GM23338 (cell line): ENCODE data around the gene DGKH. TPM values are rescaled to one million over a fixed set of nuclear protein-coding genes. Genes with fewer than 3 reads are reported as not detected.

Experiments
- ATAC-seq: fragments of 200-7000 bp; cut with Tn5 transposase; 3 replicates; pipeline ENCODE4 v1.9.1; 2020
- DNase-seq: peaks from one replicate; pipeline ENCODE4 v3.0.0-alpha.2; 2015; ENCODE audit warnings: low spot score
- H2AFZ ChIP-seq: fragments of 200-600 bp; sonication (generic); 2 replicates; pipeline ENCODE4 v1.8.0; 2016; ENCODE audit warnings: antibody characterized with exemption, mild to moderate bottlenecking, moderate library complexity
- H3F3A ChIP-seq: fragments of 200-600 bp; sonication (generic); replicated peaks from 2 replicates; pipeline ENCODE4 v1.8.0; 2017; ENCODE audit warnings: antibody characterized with exemption, mixed run types, low read depth
- H3K27ac ChIP-seq: fragments of 200-600 bp; sonication (generic); 2 replicates; pipeline ENCODE4 v1.6.1; 2016; ENCODE audit warnings: low read depth
- H3K27me3 ChIP-seq: fragments of 200-600 bp; sonication (generic); 2 replicates; pipeline ENCODE4 v1.8.0; 2016; ENCODE audit warnings: mild to moderate bottlenecking, mixed run types, moderate library complexity; ENCODE audit not compliant: insufficient read depth
- H3K36me3 ChIP-seq: fragments of 200-600 bp; sonication (generic); 2 replicates; pipeline ENCODE4 v1.8.0; 2016; ENCODE audit warnings: mild to moderate bottlenecking; ENCODE audit not compliant: insufficient read depth
- H3K4me1 ChIP-seq: fragments of 200-600 bp; sonication (generic); 2 replicates; pipeline ENCODE4 v1.8.0; 2016; ENCODE audit warnings: mild to moderate bottlenecking, moderate library complexity; ENCODE audit not compliant: insufficient read depth
- H3K4me2 ChIP-seq: fragments of 200-600 bp; sonication (generic); 2 replicates; pipeline ENCODE4 v1.7.1; 2017; ENCODE audit warnings: mixed run types
- H3K4me3 ChIP-seq: fragments of 200-600 bp; sonication (generic); 2 replicates; pipeline ENCODE4 v1.6.1; 2016; ENCODE audit warnings: mixed run types
- H3K79me2 ChIP-seq: fragments of 200-600 bp; sonication (generic); replicated peaks from 2 replicates; pipeline ENCODE4 v1.8.0; 2017; ENCODE audit warnings: mild to moderate bottlenecking; ENCODE audit not compliant: insufficient read depth
- H3K9me2 ChIP-seq: fragments of 200-600 bp; sonication (generic); 2 replicates; pipeline ENCODE4 v1.8.0; 2017; ENCODE audit not compliant: insufficient read depth
- H4K20me1 ChIP-seq: fragments of 200-600 bp; sonication (generic); replicated peaks from 2 replicates; pipeline ENCODE4 v1.8.0; 2017; ENCODE audit warnings: mild to moderate bottlenecking; ENCODE audit not compliant: insufficient read depth
- H3K27ac Mint-ChIP-seq: 2 replicates; pipeline ENCODE4 v1.8.0; 2020; ENCODE audit warnings: inconsistent platforms, mild to moderate bottlenecking, moderate library complexity, mixed read lengths
- H3K27me3 Mint-ChIP-seq: 3 replicates; pipeline ENCODE4 v1.8.0; 2022; ENCODE audit warnings: low read depth, mild to moderate bottlenecking, moderate library complexity, mixed read lengths, inconsistent platforms; ENCODE audit not compliant: insufficient read depth, poor library complexity
- H3K36me3 Mint-ChIP-seq: 3 replicates; pipeline ENCODE4 v1.8.0; 2021; ENCODE audit warnings: low read depth, mild to moderate bottlenecking, inconsistent platforms, moderate library complexity, mixed read lengths
- H3K4me1 Mint-ChIP-seq: 3 replicates; pipeline ENCODE4 v1.8.0; 2020; ENCODE audit warnings: mild to moderate bottlenecking, inconsistent platforms, mixed read lengths
- H3K4me3 Mint-ChIP-seq: 3 replicates; pipeline ENCODE4 v1.8.0; 2021; ENCODE audit warnings: moderate library complexity, mild to moderate bottlenecking, inconsistent platforms, mixed read lengths
- H3K9me3 Mint-ChIP-seq: 3 replicates; pipeline ENCODE4 v1.8.0; 2020; ENCODE audit warnings: moderate library complexity, mild to moderate bottlenecking, inconsistent platforms, mixed read lengths
- CREB1 ChIP-seq: fragments of 250-450 bp; sonication (Bioruptor Pico); IDR thresholded peaks from 2 replicates; pipeline ENCODE4 v1.5.0; 2020; ENCODE audit warnings: low read depth, mild to moderate bottlenecking, moderate library complexity
- EZH2 ChIP-seq: fragments of 200-600 bp; sonication (generic); IDR thresholded peaks from one replicate; pipeline ENCODE4 v1.8.0; 2017; ENCODE audit warnings: antibody characterized with exemption, mild to moderate bottlenecking, low read depth; ENCODE audit not compliant: unreplicated experiment
- EZH2phosphoT487 ChIP-seq: fragments of 200-600 bp; sonication (generic); IDR thresholded peaks from one replicate; pipeline ENCODE4 v1.8.1; 2018; ENCODE audit warnings: antibody characterized with exemption; ENCODE audit not compliant: unreplicated experiment
- JUNB ChIP-seq: IDR thresholded peaks from one replicate; pipeline ENCODE4 v1.6.1; 2016; ENCODE audit warnings: antibody characterized with exemption; ENCODE audit not compliant: unreplicated experiment
- NANOG ChIP-seq: IDR thresholded peaks from 2 replicates; pipeline ENCODE4 v1.6.1; 2016; ENCODE audit warnings: antibody characterized with exemption, borderline replicate concordance
- STAT1 ChIP-seq: IDR thresholded peaks from one replicate; pipeline ENCODE4 v1.6.1; 2016; ENCODE audit warnings: antibody characterized with exemption; ENCODE audit not compliant: unreplicated experiment
- ZNF331 ChIP-seq: fragments of 250-450 bp; sonication (Bioruptor Pico); IDR thresholded peaks from 2 replicates; pipeline ENCODE4 v1.5.0; 2020; ENCODE audit warnings: low read depth, mild to moderate bottlenecking, moderate library complexity
- polyA plus RNA-seq: library from polyadenylated mRNA; unstranded; fragments of >200 nt; fragmentation: Nextera tagmentation; extraction: Ambion mirVana; gene quantifications from 2 replicates; pipeline ENCODE4 v1.2.1, GENCODE V29; 2016
- total RNA-seq: library from RNA; depleted of rRNA; stranded (reverse); fragments of >200 nt; shearing (Covaris generic); gene quantifications from 2 replicates; pipeline ENCODE4 v1.2.3, GENCODE V29; 2014
- TF ChIP-seq, protein P1 (sequence below): IDR thresholded peaks from one replicate; pipeline ENCODE4 v1.6.1; 2018; ENCODE audit warnings: antibody characterized with exemption; ENCODE audit not compliant: unreplicated experiment
- TF ChIP-seq, protein P2 (sequence below): fragments of 250-450 bp; sonication (Bioruptor Pico); IDR thresholded peaks from 2 replicates; pipeline ENCODE4 v1.5.0; 2020; ENCODE audit warnings: mild to moderate bottlenecking, moderate library complexity

The DGKH gene
- total and polyA plus RNA-seq, 2 experiments from 2014 or later, result 2.1 to 7.5 TPM

DNA sequence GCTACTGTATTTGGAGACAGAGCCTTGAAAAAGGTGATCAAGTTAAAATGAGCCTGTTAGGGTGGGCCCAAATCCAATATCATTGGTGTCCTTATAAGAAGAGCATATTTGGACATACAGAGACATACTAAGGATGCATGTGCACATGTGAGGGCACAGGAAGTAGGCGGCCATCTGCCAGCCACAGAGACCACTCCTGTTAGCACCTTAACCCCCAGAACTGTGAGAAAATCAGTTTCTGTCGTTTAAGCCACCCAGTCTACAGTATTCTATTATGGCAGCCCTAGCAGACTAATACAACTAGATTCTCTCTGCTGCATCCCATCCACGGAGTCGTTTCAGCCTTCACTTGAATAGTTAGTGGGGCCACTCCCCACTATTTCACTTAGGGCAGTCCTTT, 39.4 kb upstream of the DGKH start:
- H4K20me1 ChIP-seq, result no peaks in the 10 kb centered on the region
- ATAC-seq (no peak), DNase-seq (no peak)
- peaks cover 18% of the 10 kb centered on the region for H3K4me1 ChIP-seq
- no peaks in the 10 kb centered on the region for H3K27me3 ChIP-seq
- H3K4me2 ChIP-seq, result no peak overlapping the region
- Mint-ChIP-seq H3K27me3 (no peaks in the 10 kb centered on the region), H3K36me3 (no peaks in the 10 kb centered on the region), H3K27ac (no peak overlapping the region; the same call in 1 of the 2 replicates), H3K4me1 (peaks cover 14% of the 10 kb centered on the region), H3K4me3 (no peak overlapping the region), H3K9me3 (no peaks in the 10 kb centered on the region)
- H2AFZ ChIP-seq, result no peak overlapping the region
- H3K9me2 ChIP-seq, result no peaks in the 10 kb centered on the region
- no peak overlapping the region for H3K27ac ChIP-seq
- H3K36me3 ChIP-seq, result no peaks in the 10 kb centered on the region
- H3K79me2 ChIP-seq, result no peaks in the 10 kb centered on the region
- TF ChIP-seq JUNB (no peak), EZH2phosphoT487 (no peak), EZH2 (no peak), STAT1 (no peak), CREB1 (CRISPR knock-in tag) (no peak), NANOG (no peak), ZNF331 (CRISPR knock-in tag) (no peak)
- TF ChIP-seq, protein P1, sequence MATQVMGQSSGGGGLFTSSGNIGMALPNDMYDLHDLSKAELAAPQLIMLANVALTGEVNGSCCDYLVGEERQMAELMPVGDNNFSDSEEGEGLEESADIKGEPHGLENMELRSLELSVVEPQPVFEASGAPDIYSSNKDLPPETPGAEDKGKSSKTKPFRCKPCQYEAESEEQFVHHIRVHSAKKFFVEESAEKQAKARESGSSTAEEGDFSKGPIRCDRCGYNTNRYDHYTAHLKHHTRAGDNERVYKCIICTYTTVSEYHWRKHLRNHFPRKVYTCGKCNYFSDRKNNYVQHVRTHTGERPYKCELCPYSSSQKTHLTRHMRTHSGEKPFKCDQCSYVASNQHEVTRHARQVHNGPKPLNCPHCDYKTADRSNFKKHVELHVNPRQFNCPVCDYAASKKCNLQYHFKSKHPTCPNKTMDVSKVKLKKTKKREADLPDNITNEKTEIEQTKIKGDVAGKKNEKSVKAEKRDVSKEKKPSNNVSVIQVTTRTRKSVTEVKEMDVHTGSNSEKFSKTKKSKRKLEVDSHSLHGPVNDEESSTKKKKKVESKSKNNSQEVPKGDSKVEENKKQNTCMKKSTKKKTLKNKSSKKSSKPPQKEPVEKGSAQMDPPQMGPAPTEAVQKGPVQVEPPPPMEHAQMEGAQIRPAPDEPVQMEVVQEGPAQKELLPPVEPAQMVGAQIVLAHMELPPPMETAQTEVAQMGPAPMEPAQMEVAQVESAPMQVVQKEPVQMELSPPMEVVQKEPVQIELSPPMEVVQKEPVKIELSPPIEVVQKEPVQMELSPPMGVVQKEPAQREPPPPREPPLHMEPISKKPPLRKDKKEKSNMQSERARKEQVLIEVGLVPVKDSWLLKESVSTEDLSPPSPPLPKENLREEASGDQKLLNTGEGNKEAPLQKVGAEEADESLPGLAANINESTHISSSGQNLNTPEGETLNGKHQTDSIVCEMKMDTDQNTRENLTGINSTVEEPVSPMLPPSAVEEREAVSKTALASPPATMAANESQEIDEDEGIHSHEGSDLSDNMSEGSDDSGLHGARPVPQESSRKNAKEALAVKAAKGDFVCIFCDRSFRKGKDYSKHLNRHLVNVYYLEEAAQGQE, result no peak
- TF ChIP-seq, protein P2, sequence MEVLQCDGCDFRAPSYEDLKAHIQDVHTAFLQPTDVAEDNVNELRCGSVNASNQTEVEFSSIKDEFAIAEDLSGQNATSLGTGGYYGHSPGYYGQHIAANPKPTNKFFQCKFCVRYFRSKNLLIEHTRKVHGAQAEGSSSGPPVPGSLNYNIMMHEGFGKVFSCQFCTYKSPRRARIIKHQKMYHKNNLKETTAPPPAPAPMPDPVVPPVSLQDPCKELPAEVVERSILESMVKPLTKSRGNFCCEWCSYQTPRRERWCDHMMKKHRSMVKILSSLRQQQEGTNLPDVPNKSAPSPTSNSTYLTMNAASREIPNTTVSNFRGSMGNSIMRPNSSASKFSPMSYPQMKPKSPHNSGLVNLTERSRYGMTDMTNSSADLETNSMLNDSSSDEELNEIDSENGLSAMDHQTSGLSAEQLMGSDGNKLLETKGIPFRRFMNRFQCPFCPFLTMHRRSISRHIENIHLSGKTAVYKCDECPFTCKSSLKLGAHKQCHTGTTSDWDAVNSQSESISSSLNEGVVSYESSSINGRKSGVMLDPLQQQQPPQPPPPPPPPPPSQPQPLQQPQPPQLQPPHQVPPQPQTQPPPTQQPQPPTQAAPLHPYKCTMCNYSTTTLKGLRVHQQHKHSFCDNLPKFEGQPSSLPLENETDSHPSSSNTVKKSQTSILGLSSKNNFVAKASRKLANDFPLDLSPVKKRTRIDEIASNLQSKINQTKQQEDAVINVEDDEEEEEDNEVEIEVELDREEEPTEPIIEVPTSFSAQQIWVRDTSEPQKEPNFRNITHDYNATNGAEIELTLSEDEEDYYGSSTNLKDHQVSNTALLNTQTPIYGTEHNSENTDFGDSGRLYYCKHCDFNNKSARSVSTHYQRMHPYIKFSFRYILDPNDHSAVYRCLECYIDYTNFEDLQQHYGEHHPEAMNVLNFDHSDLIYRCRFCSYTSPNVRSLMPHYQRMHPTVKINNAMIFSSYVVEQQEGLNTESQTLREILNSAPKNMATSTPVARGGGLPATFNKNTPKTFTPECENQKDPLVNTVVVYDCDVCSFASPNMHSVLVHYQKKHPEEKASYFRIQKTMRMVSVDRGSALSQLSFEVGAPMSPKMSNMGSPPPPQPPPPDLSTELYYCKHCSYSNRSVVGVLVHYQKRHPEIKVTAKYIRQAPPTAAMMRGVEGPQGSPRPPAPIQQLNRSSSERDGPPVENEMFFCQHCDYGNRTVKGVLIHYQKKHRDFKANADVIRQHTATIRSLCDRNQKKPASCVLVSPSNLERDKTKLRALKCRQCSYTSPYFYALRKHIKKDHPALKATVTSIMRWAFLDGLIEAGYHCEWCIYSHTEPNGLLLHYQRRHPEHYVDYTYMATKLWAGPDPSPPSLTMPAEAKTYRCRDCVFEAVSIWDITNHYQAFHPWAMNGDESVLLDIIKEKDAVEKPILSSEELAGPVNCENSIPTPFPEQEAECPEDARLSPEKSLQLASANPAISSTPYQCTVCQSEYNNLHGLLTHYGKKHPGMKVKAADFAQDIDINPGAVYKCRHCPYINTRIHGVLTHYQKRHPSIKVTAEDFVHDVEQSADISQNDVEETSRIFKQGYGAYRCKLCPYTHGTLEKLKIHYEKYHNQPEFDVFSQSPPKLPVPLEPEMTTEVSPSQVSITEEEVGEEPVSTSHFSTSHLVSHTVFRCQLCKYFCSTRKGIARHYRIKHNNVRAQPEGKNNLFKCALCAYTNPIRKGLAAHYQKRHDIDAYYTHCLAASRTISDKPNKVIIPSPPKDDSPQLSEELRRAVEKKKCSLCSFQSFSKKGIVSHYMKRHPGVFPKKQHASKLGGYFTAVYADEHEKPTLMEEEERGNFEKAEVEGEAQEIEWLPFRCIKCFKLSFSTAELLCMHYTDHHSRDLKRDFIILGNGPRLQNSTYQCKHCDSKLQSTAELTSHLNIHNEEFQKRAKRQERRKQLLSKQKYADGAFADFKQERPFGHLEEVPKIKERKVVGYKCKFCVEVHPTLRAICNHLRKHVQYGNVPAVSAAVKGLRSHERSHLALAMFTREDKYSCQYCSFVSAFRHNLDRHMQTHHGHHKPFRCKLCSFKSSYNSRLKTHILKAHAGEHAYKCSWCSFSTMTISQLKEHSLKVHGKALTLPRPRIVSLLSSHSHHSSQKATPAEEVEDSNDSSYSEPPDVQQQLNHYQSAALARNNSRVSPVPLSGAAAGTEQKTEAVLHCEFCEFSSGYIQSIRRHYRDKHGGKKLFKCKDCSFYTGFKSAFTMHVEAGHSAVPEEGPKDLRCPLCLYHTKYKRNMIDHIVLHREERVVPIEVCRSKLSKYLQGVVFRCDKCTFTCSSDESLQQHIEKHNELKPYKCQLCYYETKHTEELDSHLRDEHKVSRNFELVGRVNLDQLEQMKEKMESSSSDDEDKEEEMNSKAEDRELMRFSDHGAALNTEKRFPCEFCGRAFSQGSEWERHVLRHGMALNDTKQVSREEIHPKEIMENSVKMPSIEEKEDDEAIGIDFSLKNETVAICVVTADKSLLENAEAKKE (CRISPR knock-in tag), result no peak
- H3F3A ChIP-seq, result no peaks in the 10 kb centered on the region; the same call in 1 of the 2 replicates
- H3K4me3 ChIP-seq, result no peak overlapping the region
